ELR (cell line): ENCODE measurements around the gene RNASE3.
"Not testable (repeated sequence)": the region's sequence is repeated elsewhere in the genome, so short reads cannot be mapped to it uniquely, and the experiment has no call there.

Source experiments
- DNase-seq: peaks from one replicate; pipeline ENCODE4 v3.0.0-alpha.2; 2015; ENCODE audit warnings: low read depth

RNASE3 gene

DNA sequence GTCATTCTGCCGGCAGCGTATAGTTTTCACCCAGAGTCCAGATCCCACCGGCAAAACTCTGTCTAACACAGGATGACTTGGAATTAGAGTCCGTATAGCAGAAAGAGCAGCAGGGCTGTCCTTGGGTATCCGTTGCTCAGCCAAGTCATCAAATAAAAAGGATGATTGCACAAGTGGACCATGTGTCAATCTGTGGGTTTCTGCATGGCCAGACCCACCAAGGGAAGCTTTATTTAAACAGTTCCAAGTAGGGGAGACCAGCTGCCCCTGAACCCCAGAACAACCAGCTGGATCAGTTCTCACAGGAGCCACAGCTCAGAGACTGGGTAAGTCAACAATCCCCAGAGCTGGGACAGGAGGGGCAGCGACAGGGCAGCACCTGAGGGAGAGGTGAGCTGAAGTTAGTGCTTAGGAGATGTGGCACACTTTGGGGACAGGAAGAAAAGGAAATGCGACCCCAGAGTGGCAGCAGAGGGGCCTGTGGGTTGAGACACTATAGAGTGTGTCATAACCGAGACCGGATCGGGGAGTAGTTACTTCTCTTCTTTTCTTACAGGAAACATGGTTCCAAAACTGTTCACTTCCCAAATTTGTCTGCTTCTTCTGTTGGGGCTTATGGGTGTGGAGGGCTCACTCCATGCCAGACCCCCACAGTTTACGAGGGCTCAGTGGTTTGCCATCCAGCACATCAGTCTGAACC is at the start of gene RNASE3:
Gene RNASE3, plus strand, starts transcription at position 260 of the 700 bp plus-strand sequence. Its CDS starts 302 bp downstream, at position 562.
- DNase-seq = not testable (repeated sequence)

DNA sequence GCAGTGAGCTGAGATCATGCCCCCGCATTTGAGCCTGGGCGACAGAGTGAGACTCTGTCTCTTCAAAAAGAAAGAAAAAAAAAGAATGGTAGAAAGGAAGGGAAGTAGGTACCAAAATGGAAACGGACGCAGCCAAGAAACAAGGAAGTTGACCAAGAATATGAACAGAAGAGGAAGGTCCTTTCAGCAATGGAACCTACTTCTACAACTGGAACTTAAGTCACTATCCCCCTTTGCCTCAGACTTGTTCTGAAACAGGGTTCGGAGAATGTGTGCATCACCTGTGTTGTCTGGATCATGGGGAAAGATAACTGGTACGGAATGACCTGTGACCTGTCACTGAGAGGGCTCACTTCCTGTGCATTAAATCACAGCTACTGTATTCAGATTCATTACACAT is 44.6 kb upstream of the RNASE3 start:
- no peak for DNase-seq

DNA sequence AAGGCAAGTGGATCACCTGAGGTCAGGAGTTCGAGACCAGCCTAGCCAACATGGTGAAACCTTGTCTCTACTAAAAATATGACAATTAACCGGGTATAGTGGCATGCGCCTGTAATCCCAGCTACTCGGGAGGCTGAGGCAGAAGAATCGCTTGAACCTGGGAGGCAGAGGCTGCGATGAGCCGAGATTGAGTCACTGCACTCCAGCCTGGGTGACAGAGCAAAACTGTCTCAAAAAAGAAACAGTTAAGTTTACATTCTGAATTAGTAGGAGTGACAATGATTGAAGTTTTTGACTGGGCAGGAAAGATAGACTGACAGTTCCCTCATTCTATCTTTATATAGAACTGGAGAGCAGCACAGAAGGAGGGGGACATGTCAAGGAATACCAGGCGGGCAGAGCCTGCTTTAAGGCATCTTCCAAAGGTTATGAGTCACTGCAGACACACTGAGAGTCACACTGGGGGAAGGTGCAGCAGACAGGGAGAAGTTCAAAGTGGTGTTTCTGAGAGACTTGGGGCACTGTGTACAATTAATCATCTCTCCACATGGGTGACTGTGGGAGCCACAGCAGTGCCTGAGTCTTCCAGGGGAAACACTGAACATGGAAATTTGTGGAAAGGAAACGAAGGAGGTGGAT is 42.8 kb upstream of the RNASE3 start:
- DNase-seq = peak; percentile 74

DNA sequence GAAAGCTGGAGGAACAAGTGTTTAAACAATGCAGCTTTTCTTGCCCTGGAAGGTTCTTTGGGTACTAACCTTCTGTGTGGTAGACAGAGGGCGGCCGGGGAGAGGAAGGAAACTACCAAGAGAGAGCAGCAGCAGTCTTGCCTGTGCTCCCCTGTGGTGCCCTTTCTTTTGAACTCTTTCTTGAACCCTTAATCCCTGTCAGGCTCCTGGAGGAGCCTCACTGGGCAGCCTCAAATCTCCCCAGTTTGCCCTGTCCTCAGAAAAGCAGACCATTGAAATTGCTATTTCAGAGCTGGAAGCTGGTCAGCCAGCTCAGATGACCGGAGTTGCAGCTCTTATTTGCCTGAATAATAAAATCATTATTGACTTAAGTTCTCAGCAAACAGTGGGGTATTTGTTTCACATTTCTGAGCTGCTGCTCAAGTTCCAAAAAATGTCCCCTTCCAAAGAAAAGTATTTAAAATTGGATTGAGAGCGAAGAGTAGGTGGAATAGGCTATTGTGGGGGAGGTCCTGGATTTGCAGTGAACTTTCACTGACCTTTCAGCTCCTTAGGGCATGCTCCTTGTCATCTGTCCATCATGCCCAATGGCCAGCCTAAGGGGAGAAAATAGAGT is 42.1 kb upstream of the RNASE3 start:
- DNase-seq = no peak

DNA sequence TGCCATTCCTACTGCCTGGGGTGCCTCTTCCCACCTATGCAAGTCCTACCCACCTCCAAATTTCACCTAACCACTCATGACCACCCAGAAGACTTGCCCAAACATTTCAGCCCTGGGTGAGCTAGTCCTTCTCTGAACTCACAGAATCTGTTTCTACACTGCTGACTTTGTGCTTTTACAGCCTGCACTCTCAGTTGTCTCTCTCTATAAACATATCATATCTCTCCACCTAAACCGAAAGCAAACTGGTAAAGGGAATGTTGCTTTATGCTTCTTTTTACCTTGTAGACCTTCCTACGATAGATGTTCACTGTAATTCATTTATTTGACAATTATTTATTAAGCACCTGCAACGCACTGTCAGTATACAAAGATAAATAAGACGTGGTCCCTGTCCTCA is 38.1 kb upstream of the RNASE3 start:
- DNase-seq = no peak

DNA sequence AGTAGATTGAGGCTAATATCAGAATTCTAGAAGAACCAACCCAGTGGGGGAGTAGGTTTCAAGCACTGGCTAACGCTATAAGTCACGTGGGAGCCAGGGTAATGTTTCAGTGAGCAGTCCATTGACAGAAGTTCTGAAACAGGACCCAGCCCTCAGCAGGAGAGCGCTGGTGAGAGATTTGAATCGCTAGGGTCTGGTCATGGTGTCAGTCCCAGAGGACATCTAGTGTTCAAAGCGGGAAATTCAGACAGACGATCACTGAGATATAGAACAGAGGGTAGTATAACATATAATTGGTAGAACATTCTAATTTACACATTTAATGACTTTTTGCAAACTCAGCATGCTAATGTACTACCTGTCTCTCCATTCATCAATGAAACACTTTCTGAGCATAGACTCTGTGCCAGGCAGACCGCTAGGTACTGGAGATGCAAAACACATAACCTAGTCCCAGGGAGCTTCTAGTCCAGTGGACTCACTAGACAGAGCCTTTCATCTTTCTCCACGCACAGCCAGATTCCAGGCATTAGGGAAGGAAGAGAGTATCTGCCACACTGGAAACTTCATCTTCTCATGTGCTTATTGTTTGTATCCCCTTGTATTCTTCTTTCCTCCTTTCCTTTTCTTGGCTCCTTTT is 35.4 kb upstream of the RNASE3 start:
- DNase-seq = peak; percentile 71

DNA sequence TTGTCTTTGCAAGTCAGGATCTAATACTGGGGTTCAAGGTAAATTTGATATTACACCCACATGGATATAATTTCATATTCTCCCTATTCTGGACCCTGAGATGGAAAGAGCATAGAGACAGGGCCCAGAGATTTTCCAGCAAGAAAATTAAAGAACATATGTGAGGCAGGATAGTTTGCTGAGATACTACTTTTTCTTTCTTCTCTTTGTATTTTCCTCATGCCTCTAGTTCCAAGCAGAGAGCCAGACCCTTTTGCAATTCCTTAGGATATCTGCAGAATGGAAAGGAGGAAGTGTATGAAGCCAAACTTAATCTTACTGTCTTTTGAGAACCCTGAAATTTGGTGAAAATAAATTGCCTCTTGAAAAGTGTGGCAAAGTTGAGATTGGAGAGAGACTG is 34.0 kb upstream of the RNASE3 start:
- DNase-seq = no peak

DNA sequence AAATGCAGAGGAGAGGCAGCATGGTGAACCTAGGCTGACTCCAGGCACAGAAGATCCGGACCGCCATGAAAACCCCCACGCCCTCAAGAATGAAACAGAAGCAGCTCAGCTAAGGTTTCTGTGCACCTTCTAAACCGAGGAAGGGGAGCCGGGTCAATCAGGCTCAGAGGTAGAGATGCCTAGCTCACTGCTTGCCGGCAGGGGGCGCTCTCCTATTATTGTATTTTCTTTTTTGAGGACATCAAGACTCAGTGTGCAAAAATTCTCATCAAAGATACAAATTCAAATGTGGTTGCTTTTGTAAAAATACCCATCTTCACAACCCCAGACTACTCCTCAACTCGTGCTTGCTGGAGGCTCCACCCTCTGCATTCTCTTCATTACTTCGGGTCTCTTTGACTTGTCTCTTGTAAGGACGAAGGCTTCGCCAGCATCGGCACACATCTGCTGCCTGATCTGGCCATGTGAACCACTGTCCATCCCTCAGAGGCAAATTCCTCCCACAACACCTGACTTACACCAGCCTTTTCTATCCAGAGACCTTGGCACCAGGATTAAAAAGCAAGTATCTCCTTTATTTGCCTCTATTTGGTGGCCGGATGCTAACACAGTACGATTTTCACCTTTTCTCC is 33.4 kb upstream of the RNASE3 start:
- DNase-seq = peak; percentile 59

DNA sequence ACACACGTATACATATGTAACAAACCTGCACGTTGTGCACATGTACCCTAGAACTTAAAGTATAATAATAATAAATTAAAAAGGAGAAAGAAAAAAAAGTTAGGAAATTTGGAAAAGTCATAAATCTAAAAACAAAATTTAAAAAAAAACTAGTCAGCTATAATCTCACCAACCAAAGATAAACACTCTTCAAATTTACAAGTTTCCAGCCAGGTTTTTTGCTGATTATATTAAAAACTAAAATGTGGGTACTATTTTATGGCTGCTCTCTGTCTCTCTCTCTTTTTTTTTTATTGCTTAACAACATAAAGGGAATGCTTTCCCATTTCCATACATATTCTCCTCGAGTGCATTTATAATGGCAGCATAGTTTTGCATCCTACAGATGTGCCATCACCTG is 25.0 kb upstream of the RNASE3 start:
- DNase-seq = no peak

DNA sequence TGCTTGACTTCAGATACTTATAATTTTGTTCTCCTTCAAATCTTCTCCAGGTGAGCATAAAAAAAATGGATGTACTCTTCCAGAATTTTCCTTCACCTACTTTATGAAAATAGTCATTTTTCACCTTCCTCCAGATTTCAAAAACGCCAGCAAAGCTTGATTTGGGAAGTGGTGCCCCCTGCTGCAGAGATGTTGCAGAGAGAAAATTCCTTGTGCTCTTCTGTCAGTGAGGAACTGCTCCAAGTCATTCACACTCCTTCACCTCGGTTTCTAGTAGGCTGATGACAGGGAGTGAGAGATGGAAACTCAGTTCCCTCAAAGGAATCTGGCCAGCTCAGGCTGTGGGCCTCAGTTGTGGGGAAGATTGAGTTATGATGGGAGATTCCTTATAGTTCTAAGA is 24.2 kb upstream of the RNASE3 start:
- DNase-seq = peak; percentile 18

DNA sequence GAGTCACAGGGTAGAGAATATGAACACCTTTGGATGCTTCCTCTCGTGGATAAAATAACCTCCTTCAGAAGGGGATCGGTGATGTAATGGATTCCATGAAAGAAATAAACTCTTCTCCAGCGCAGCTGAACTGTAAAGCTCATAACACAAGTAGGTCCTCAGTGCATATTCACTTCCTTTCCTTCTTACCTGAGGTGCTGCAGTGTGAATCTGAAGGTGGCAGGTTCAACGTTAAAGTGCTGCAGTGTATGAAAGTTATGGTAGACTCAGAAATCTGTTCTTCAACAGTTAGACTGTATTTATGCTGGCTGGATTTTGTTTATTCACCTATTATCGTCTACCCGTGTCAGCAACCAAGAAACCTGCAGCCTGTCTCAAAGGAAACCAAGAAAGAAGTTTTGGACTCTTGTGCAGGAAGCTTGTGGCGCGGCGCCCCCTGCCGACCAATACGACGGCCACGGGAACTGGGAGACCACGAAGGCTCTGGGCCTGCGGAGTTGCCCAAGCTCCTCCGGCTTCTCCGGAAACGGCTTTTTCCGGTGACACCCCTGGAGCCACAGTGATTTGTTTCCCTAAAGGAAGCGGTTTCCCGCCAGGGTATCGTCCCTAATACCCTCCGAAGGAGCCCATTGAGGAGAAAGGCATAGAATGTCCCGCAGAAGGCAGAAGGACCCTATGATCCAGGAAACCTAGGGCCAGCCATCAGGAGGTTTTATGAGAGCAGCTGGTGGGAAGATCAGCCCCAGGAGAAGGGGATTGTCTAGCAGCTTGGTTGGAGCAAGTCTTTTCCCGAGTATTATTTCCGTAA is 17.6 kb upstream of the RNASE3 start:
- peak; percentile 62 for DNase-seq

DNA sequence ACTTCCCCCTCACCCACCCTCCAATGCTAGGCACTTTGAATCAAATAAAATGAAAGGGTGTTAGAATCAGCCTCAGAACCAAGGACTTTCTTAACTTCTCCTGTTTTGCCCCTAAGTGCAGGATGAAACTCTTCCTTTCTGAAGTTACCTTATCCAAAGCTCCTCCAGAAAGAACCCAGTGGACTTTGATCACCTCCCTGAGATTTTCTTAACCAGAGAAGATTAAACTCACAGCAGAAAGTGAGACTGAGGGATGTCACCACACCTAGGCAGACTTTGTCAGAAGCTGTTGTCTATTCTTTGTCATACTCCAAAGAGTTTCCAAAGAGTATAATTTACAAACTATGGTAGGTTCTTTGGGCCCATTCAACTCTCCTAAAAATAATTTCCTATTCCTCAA is 14.2 kb upstream of the RNASE3 start:
- DNase-seq = no peak

DNA sequence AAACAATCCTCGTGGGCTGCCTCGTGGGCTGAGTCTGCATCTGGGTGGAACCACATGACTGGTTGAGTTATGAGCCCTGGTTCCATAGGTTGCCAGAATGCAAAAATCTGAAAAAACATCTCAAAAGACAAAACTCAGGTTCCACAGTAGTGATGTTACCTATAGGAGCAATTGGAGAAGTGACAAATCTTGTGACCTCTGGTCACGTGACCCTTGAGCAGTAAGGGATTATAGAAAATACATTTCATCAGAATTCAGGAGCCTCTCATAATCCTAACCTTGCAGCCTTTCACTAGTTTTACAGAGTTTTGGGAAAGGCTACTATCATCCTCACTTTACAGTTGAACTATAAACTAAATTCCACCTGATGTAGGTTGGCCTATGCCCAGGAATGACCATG is 12.5 kb upstream of the RNASE3 start:
- DNase-seq = no peak

DNA sequence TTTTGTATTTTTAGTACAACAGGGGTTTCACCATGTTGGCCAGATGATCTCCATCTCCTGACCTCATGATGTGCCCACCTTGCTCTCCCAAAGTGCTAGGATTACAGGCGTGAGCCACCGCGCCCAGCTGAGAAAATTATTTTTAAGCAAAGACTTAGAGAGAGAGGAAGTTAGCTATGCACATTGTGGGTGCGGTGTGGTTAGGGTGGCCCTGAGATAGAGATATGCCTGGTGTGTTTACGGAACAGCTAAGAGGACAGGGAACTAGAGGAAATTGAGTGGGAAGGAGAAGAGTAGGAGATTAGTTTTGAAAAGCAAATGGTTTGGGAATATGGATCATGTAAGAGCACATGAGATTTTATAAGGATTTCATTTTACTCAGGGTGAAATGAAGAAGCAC is 10.0 kb upstream of the RNASE3 start:
- DNase-seq = not testable (repeated sequence)

DNA sequence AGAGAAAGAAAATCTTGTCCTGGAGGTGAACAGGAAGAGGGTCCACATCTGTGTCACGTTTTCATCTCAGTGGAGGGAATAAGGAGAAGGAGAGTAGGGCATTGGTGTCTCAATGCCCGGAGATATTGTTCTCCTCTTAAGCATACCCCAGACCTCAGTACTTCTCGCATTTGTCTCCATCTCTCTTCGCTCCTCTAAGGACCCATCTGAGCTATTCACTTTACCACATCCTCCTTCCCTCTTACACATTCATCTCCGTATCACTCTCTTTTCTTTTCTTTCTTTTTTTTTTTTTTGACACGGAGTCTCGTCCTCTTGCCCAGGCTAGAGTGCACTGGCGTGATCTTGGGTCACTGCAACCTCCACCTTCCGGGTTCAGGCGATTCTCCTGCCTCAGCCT is 8.4 kb upstream of the RNASE3 start:
- DNase-seq = not testable (repeated sequence)

DNA sequence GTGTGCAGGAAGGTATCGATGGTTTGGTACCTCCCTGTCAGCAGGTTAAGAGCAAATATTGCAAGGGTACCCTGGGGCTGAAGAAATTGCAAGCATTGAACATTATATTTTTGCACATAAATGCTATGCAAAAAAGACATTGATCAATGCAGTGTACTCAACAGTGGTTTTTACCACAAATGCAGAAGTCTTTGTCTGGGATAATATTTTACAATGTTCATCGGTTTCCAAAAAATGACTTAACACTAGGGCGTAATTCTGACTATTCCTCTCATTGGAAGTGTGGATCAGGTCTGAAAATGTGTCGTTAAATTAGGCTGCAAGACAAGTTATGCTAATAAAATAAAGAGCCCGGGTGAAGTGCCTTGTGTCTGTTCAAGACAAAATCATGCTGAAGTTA is 2.8 kb upstream of the RNASE3 start:
- not testable (repeated sequence) for DNase-seq

DNA sequence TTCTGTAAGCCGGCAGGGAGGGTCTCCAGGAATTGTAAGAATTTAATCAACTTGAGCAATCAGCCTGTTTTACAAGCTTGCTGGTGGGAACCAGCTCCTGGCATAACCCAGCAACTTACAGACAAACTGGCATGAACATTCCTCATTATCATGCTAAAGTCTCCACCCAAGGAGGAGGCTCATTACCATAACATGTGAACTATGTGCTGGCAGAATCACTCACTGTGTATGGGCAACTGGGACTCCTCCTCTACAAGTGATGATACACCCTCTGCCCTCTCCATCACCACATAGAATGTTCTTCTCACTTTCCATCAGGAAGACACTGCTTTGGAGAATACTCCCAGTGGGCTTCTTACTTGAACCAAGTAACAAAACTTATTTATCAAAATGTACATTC is 4.1 kb downstream of the RNASE3 start:
- DNase-seq = not testable (repeated sequence)

DNA sequence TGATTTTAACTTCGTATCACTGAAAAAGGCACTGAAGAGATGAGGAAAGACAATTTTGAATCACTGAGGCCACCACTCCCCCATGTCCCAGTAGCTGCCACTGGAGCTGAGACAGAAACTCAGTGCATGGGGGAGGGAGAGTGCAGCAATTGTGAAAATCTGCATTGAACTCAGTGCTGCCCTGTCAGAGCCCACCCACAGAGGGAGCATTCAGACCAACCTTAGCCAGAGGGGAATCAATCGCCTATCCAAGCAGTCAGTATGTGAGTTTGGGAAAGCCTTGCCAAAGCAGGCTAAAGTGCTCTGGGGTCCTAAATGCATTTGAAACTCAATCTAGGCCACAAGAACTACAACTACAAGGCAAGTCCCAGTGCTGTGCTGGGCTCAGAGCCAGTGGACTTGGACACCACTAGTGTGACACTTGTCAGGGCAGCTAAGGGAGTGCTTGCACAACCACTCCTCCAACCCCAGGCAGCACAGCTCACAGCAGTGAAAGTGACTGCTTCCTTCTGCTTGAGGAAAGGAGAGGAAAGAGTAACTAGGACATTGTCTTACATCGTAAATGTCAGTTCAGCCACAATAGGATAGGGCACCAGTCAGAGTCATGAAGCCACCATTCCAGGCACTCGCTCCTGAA is 13.3 kb downstream of the RNASE3 start:
- DNase-seq = no peak

DNA sequence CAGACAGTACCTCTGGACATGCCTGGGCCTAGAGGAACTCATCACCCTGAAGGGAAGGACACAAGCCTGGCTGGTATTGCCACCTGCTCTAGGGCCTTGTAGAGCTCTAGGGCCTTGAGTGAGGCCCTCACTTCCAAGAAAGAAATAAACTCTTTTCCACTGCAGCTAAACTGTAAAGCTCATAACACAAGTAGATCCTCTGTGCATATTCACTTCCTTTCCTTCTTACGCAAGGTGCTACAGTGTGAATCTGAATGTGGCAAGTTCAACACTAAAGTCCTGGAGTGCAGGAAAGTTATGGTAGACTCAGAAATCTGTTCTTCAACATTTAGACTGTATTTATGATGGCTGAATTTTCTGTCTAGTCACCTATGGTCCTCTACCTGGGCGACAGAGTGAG is 14.5 kb downstream of the RNASE3 start:
- no peak for DNase-seq

DNA sequence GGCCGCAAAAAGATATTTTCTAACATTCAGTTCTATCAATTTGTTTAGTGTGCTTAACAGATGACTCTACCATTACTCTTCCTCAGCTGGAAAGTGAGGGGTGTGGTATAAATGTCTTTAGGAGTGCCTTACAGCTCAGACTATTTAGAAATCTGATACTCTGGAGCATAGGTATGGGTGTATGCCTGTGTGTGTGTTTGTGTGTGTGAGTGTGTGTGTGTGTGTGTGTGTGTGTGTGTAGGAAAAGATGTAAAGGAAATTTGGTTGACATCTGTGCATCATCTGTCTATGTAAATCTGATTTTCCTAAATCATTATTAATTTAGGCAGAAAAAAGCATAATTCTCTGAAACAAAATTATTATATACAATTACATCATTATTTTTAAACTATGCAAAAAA is 16.0 kb downstream of the RNASE3 start:
- DNase-seq = no peak

DNA sequence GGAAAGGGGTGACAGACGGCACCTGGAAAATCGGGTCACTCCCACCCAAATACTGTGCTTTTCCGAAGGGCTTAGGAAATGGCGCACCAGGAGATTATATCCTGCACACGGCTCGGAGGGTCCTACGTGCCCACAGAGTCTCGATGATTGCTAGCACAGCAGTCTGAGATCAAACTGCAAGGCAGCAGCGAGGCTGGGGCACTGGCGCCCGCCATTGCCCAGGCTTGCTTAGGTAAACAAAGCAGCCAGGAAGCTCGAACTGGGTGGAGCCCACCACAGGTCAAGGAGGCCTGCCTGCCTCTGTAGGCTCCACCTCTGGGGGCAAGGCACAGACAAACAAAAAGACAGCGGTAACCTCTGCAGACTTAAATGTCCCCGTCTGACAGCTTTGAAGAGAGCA is 19.6 kb downstream of the RNASE3 start:
- DNase-seq = not testable (repeated sequence)
